ENCODE data around the gene ST6GALNAC3.
A peak's percentile ranks its signal among the peaks of the same experiment; 100 is the strongest.
"Not testable (repeated sequence)": the region's sequence is repeated elsewhere in the genome, so short reads cannot be mapped to it uniquely, and the experiment has no call there.

Gene ST6GALNAC3

DNA sequence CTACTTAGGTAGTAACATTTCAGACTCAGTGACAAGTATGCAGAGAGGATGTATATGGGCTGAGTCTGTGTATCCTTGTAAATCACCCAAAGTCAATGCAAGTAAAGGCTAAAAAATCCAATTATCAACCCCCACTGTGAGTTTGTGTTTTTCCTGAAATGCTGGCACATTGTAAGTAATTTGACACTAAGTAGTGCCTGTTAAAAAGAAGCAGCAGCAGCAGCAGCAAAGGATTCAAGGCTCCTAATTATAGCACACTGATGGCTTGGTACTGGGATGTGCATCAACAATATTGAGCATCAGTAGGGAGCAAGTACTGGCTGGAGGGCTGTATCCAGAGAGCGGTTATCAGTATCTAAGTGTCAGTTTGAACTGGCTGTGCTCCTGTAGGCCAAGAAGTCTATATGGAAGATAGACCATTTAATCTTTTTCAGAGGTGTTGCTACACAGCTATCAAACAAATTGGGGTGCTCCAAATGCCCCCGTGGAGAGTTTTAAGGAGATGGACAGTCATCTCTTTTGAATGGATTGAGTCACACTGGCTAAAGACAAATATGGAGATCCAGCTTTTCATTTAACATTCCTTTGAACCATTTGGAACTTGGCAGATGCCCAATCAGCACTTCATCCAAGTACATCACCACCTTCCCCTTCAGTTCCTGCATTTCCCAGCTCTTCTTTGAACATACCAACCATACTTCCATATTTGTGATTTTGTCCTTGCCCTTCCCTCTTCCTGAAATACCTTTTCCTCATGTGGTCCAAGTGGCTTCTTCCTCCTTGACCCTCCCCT lies 551.5 kb downstream of the ST6GALNAC3 start:
- peak in 1 of 58 donors; percentile 22 for DNase-seq

DNA sequence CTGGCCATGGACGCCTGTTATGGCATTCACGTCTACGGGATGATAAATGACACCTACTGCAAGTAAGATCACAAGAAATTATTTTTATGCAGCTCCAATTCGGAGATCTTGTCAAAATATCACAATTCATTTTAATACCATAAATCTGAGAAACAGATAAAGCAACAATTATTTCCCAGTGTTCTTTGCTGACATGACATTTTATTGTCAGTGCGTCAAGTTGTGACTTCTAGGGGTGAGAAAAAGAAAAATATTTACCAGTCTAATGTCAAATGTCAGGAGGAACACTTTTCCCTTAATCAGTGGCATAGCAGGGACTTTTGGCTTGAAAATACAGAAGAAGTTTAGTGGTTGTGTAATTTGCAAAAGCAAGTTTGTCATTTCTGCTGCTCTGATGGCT lies 553.0 kb downstream of the ST6GALNAC3 start:
- no peak for DNase-seq

DNA sequence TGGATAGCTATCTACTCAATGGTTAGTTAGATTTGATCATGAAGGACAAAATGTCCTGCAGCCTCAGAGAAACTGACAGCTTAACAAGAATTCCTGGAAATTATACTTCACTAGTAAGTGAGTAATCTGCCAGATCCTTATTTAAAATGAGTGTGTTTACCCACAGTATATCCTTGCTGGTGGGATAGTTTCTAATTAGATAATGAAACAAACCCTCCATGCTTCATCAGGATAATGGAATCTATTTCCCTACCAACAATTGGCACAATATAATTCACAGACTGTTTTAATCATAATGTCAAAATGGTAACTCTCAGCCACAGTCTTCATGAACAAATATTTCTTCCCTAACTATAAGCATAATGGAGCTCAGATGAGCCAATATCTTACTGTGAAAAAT lies 553.4 kb downstream of the ST6GALNAC3 start:
- DNase-seq: no peak

DNA sequence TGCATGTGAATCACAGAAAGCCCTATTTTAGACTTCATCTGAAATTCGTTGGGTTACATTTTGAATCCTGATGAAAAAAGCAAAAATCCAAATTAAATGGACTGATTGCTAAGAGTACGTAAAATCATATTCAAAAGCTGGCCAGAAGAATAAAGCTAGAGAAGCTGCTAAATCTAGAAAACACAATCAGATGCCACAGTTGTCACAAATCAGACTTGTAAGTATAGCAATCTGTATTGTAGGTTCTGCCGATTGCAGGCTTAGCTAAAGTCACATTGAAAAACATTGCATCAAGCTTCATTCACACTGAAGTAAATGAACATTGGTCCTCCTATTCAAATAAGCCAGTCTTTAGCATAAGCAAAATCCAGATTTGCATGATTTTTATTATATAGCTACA lies 557.6 kb downstream of the ST6GALNAC3 start:
- DNase-seq: peak in 1 of 58 donors; percentile 11

DNA sequence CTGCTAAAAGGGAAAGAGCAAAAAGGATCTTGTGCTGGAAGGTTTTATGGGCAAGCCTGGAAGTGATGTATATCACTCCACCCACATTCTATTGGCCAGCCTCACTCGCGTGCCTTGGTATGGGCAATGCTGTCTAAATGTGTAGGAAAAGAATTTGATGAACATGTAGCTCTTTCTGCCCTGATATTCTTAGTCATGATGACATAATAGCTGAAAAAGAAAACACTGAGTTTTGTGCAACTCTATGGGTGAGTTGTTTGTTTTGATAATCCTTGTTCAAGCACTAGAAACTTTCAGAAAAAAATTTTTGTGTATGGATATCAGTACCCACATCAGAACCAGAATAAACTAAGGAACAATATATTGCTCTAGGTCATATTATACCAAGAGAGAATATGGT lies 561.2 kb downstream of the ST6GALNAC3 start:
- no peak for DNase-seq

DNA sequence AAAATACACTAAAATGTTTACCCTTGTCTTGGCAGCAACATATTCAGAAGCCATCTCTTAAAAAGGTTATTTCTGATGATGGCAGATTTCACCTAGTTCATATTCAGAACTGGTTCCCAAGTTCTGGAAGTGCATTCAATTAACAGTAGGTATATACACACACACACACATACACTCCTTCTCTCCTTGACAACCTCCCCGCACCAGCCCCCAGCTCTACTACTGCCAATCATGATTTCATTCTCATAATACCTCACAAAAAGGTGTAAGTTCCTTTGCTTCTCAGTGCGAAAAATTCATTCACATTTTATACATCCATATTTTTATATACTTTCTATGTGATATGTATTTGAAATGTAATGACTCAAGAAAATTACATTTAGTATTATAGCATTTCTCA lies 564.6 kb downstream of the ST6GALNAC3 start:
- no peak for DNase-seq

DNA sequence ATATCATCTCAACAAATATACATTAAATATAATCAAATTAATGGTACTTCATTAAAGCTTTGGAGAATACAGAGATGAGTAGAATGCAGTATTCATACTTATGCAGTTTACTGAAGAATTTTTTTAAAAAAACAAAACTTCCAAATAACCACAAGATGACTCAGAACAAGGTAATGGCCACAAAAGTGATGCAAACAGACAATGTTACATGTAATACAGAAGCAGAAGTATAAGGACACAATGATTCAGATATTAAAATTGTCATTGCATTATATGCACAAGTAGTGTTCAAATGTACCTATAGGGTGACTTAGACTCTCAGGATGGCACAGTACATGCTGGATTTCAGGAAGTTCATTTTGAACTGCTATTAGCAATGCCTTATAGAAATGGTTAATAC lies 565.5 kb downstream of the ST6GALNAC3 start:
- DNase-seq: no peak

DNA sequence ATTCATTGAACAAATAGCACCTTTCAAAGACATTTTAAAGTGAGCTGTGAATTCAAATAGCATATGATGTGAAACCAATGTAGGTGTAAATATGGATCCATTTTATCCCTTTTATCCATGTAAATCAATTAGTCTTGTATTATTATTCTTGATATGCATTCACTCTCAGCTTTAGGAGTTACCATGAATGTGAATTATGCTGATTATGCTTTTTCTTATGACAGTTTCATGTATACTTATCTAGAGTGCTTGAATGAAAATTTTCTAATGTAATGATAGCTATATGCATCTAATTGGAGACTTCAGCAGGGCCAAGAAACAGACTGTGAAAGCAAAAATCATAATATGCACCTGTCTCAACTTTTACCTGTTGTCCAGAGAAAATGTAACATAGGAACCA lies 566.2 kb downstream of the ST6GALNAC3 start:
- no peak for DNase-seq

DNA sequence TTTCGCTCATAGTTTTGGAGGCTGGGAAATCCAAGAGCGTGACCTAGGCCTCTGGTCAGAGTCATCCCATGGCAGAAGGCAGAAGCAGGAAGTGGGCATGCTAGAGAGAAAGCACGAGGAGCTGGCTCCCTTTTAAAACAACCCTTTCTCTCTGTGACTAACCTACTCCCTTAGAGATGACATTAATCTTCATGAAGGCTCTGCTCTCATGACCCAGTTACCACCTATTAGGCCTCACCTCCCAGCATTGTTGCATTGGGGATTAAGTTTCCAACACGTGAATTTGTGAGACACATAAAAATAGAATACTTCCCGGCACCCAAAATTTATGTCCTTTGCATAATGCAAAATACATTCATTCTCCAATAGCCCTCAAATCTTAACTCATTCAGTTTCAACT lies 569.6 kb downstream of the ST6GALNAC3 start:
- DNase-seq: no peak

DNA sequence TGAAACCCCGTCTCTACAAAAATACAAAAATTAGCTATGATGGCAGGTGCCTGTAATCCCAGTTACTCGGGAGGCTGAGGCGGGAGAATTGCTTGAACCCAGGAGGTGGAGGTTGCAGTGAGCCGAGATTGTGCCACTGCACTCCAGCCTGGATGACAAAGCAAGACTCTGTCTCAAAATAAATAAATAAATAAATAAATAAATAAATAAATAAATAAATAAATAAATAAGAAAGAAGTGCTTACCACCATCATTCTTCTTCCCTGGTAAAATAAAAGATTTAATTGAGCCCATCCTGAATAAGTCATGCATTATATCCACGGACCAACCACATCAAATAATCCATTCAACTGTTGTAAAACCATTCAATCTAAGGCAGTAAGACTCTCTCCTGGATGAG lies 578.3 kb downstream of the ST6GALNAC3 start:
- not testable (repeated sequence) for DNase-seq

DNA sequence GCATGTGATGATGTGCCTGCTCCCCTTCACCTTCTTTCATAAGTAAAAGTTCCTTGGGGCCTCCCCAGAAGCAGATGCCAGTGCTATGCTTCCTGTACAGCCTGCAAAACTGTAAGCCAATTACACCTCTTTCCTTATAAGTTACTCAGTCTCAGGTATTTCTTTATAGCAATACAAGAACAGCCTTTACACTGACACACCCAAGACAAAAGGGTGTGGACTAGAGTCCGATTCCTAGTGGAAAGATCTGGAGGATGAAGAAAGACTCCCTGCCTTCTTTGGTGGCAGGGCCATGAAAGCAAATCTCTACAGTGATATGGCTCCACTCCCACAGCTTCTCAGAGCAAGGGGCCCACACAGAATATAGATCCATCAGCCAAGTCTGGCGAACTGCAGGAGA lies 583.1 kb downstream of the ST6GALNAC3 start:
- no peak for DNase-seq

DNA sequence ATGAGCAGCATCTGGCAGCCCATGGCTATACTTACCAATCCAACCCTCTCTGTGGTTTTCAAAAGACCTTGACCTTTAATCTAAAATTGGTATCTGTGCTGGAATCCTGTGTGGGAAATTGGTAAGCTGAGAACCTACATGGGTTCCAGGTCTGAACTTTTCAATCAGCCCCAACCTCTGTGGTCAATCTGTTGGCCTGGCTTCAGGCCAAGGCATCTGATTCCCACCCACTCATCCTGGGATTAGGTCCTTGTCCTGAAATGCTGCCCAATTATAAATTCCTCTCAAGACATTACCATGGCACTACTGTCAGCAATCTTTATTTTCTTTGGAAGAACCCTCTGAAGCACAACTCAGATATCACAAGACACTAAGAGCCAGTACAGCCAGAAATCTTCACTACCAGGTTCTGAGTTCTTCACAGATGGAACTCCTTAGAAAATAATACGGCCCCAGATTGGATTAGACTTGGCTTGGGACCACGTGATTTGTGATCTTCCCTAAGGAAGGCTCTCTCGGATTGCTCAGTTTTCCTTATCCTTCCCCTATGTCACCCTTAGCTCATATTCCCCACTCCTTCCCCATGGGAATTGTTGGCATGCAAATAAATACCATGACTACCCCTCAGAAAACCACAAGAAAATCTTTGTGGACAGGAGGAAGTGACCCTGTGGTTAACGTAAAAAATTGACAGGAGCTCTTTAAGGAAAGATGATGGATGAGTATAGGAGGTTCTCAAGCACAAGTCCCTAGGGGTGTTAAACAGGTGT lies 584.8 kb downstream of the ST6GALNAC3 start:
- DNase-seq: no peak

DNA sequence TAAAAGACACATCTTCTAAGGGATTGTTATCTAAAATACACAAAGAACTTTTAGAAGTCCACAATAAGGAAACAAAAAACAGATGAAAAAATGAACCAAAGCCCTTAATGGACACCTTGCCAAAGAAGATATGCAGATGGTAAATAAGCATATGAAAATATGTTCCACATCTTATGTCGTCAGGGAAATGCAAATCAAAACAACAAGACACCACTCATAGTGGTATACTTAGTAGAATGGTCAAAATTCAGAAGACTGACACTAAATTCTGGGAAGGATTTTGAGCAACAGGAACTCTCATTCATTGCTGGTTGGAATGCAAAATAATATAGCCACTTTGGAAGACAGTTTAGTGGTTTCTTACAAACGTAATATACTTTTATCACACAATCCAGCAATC lies 587.0 kb downstream of the ST6GALNAC3 start:
- DNase-seq: no peak

DNA sequence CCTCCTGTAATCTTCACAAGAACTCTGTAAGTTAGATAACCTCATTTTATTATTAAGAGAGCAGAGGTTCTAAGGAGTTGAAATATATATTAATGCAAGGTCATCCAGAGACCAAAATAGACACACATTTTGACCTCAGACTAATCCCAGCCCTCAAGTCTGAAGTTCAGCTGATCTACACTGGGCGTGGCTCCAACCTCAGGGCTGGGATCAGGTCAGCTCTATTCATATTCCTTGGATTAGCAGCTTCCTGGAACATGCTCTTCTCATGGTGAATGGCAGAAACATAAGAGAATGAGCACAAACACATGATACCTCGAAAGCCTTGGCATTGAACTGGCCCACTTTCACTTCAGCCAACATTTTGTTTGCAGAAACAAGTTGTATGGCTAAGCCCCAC lies 592.0 kb downstream of the ST6GALNAC3 start:
- no peak for DNase-seq

DNA sequence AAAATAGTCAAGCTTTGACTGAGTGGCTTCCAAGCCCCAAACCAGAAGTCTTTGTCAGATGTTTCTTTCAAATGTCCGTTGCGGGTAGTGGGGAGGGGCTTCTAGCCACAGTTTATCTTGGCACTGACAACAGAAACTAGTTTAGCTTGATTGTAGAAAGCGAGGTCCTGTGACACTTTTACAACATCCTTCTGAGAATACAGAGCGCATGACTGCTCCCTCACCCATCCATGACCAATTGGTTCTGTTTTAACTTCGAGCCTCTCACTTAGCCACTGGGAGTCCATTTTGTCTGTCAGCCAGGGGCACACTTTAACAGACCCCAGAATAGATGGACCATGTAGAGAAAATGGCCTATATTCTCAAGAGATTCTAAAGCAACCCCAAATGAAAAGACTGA lies 593.5 kb downstream of the ST6GALNAC3 start:
- DNase-seq: no peak

DNA sequence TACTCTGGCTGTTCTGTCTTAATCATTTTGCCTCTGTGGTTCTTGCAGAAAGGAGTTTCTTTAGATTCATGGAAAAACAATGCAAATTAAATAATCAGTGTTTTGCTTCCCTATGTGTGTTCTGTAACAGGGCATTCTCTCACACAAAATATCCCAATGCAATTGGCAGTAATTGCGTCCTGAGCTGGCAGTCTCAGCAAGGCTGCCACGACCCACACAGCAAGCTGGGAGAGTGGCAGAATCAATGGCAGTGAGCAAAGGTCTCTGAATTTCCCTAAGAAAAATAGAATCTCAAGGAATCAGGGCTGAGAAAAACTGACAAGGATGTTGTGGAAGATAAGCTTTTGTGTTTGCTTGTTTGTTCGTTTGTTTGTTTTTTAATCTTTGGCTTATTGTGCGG lies 594.6 kb downstream of the ST6GALNAC3 start:
- peak in 4 of 58 donors; percentile 0 to 22 (median 2) for DNase-seq

DNA sequence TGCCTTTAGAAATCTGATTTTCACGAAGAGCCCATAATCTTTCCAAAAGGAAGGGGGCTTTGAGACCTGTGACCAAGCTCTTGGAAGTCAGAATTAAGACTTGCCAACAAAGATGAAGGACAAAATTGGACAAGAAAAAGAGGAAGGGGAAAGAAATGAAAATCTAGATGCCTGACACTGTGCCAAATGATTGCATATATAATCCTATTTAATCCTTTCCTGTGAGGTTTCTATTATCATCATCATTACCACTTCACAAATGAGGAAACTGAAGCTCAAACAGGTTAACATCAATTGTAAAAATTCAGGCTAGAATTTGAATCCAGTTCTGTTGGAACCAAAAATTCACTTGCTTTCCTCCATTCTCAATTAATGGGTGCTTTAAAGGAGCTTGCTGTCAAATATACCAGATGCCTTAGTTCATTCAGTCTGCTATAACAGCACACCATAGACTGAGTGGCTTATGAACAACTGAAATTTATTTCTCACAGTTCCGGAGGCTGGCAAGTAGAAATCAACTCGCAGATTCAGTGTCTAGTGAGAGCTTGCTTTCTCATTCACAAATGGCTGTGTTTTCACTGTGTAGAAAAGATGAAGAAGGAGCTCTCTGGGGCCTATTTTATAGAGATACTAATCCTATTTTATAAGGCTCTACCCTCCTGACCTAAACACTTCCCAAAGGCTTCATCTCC lies 595.2 kb downstream of the ST6GALNAC3 start:
- no peak for DNase-seq

DNA sequence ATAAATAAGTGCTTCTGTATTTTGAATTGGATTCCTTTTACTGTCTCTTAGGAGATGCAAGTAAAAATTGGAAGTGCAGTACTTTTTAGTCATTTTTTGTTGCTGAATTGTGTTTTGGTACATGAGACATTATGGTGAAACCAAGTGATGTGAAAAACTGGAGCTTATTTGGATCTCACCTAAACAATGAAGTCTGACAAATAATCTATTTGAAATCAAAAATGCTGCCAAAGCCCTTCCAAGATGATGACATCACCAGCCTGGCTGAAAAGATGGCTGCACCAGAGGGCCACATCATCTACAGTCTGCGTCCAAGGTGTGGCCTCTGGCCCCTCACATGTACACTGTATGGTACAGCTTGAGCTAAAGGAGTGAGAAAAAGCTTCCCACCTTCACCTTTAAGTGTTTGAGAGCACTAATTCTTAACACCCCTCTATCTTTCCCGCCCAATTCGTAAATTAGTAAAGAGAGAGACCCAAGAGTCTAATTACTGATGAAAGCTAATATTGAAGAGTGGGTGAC lies 600.2 kb downstream of the ST6GALNAC3 start:
- peak in 5 of 58 donors; percentile 1 to 41 (median 5) for DNase-seq

DNA sequence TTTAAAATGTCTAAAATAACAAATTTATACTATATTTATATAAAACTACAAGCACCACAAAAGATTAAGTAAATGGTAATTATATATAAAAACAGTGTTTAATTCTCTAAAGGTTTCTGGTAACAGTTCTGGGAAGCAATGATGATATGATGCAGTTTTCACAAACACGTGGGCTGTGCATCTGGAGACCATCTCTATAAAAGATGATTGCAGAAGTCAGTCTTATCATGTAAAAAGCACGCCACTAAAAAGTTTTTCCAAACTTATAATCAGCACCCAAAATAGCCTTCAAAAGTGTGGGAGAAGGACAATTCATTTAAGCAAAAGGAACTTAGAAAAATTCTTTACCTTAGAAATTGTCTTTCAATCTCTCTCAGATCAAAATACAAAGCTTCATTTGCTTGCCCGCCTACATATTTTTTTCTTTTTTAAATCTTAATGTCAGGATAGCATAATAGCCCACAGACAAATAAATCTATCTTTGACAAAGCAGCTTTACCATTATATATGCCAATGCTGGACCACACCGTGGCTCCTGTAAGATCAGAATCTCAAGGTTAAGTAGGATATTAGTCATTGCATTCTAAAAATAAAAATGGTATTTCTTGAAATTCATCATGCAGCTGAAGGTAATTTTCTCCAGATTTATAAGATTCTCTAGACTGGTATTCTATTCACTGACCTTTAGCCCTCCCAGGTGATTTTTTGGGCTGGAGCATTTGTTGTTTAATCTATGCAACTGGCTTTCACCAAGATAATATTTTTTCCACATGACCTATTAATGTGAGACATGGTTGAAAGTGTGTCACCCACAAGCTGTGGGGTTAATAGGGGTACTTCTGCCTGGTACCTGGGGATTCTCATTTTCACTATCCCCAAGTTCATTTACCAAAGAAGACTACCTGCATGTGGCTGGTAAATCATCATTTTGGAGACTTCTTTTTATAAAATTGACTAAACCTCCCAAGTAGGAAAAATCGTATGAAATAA lies 603.2 kb downstream of the ST6GALNAC3 start:
- DNase-seq: no peak

DNA sequence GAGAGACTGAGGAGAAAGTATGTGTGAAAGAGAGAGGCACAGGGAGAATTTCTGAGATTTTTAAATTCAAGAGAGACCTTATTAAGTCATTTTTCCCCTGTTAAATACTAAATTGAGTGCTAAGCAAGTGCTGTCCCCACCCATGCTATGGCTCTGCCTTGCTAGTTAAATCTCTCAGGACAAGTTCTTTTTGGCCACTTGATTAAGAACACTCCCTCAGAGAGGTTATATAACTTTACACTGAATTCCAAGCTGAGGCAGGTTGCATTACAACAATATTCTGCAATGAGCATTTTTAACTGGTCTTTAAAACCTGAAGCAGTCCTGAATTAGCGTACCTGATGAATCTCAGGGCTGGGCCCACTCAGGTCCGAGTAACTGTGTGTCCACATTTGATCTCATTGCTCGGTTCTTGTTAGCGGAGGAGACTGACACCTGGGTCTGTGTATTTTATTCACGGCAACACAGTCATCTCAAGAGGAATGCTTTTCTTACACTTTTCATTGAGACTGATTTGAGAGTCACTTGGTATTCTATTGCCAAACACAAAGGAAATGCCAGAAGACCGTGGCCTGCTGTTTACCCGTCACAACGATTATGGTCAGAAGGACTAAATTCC lies 605.1 kb downstream of the ST6GALNAC3 start:
- no peak for DNase-seq
